ENCODE measurements around the gene SEC14L1.
"Not testable (repeated sequence)": the region's sequence is repeated elsewhere in the genome, so short reads cannot be mapped to it uniquely, and the experiment has no call there.

Gene SEC14L1

DNA sequence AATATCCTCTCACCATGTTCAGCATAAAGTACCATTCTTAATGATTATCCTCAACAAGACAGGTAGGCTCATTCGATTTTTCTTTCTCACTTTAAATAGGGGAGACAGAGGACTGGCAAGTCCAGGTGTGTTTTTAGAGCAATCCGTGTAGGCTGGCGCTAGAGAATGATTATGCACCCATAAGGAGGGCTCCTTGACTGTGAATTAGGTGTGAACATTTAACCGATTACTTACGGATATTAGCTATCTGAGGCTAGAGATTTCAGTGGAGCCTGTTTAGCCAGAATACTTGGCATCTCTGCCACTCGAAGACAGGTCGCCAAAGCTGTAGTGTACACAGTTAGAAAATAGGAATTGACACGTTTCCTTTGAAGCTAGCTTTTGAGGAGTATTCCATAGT is 1.9 kb downstream of the SEC14L1 start:
- no peak for DNase-seq

DNA sequence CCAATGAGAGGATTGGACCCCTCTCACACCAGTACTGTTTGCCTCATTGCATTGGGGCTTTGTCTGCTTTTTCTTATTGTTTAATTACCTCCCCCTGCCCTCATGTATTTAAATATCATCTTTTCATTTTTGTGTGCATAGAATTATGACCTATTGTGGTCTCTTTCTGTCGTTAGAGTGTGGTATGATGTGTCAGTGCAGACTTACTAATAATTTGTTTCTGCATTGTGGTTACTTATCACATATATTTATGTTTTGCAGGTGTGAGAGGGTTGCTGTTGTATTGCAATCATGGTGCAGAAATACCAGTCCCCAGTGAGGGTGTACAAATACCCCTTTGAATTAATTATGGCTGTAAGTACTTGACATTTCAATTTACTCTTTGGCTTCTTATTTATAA is 2.5 kb downstream of the SEC14L1 start:
- no peak for DNase-seq

GRCh38 chr17:77144227-77144626 is 3.5 kb downstream of the SEC14L1 start:
- no peak for DNase-seq

GRCh38 chr17:77145224-77145611 is 4.4 kb downstream of the SEC14L1 start:
- DNase-seq = no peak

GRCh38 chr17:77145612-77146245 is 5.0 kb downstream of the SEC14L1 start:
- no peak for DNase-seq

DNA sequence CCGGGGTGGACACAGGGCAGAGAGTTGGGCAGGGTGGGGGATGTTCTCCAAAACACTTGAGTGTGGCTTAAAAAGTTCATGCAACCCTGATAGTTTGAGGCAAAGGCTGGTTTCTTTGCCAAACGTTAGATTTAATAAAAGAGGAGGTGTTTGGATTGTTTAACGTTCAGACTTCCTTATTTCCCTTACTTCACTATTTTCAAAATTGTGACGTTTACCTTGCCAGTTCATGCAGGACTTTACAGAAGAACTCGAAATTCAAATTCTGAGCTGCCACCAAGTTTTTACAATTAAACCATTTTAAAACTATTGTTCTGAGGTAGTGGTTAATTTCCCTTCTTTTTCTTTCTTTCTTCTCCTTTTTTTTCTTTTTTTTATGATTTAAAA is 5.5 kb downstream of the SEC14L1 start:
- DNase-seq = no peak

DNA sequence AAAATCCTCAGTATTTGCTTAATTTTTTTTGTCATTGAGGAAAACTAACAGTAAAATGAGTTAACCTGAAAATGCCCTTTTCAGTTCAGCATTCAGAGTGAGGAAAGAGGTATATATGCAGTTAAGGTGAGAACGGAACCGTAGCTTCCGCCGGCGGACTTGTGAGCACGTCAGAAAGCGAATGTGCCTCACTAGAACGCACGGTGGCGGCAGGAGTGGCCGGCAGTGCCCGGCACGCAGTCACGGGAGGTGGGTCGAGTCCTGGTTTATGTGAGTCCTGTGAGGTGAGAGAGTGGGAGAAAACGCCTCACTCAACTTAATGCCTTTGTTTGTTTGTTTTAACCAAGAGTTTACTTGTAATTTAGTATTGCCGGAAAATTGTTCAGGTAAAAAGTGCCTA is 6.1 kb downstream of the SEC14L1 start:
- no peak for DNase-seq

GRCh38 chr17:77147357-77147801 is 6.6 kb downstream of the SEC14L1 start:
- DNase-seq = no peak

DNA sequence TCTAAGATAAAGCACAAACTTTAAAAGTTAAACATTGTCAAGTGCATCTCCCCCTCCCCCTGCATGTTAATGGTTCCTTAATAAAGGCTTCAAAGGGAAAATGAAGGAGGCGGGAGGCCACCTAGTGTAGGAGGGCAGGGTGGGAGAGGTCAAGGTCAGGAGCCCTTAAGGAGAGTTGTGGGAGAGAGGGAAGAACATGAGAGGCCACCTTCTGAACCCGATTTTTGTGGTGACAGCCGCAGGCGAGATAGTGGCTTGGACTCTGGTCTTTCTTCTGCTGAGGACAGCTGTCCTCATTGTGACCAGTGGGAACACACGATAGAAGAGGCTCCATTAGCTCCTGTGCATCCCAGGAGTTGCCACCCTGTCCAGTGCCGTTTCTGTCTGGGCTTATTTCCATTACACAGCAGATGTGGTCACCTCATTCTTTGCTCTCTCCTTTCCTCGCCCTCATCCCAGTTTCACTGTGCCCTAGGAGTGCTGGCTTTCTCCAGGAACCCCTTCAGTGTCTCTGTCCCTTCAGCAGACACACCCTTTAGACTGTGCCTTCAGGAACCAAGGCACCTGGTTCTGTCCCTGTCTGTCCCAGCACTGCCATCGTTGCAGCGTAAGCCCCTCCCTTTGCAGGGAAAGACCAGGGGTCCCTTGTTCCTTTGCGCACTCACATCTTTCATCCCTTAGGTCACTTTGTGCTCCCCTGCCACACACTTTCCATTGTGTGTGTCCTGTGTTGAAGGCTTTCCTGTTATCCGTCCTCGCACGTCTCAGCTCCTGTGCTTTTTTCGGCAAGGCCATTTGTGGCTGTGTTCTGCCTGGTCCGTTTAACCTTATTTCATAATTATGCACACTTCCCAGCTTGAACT is 7.5 kb downstream of the SEC14L1 start:
- DNase-seq = no peak

DNA sequence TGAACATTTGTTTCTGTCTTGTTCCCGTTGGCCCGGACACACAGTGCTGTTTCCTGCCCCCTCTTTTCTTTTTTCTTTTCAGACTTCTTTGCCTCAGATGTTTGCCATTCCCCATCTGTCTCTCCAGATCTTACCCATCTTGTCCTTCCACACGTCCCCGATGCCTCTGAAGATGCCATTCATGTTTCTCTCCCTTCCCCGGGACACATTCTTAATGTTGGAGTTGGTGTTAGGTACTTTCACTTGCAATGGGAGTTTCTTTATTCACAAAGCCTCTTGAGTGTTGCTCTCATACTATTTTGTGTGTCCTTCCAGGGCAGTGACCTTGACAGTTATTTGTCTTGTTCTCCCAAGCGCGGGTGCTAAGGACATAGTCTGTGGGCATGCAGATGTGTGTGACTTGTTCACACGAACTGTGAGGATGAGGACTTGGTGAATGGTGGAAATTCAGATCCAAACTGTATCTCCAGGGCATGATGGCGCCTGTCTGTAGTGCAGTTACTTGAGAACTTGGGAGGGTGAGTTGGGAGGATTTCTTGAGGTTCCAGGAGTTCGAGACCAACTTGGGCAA is 8.3 kb downstream of the SEC14L1 start:
- DNase-seq = no peak

- no peak for DNase-seq
Observed at GRCh38 chr17:77150196-77150595, 9.4 kb downstream of the SEC14L1 start.

- DNase-seq = no peak
Observed at GRCh38 chr17:77151186-77151585, 10.4 kb downstream of the SEC14L1 start.

- not testable (repeated sequence) for DNase-seq
Observed at GRCh38 chr17:77152056-77152455, 11.3 kb downstream of the SEC14L1 start.

- no peak for DNase-seq
Observed at GRCh38 chr17:77153472-77153871, 12.7 kb downstream of the SEC14L1 start.

- no peak for DNase-seq
Observed at GRCh38 chr17:77153999-77154586, 13.3 kb downstream of the SEC14L1 start.

DNA sequence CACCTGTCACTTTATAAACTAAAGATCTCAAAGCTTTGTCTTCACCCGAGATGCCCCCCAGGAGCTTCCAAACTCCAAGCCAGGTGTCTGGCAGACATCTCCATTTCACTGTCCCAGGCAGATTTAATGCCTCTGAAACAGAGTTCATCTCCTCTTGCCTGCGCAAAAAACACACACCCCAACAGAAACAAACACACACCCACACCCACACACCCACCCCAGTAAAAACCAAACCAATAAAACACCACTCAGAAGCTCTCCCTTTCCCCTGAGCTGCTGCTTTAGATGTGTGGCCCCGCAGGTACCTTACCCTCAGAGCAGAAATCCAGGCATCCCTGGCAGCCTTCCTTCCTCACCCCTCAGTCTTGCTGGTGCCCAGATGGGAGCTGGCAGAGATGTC is 14.4 kb downstream of the SEC14L1 start:
- DNase-seq = no peak

- not testable (repeated sequence) for DNase-seq
Observed at GRCh38 chr17:77157766-77158165, 17.0 kb downstream of the SEC14L1 start.

DNA sequence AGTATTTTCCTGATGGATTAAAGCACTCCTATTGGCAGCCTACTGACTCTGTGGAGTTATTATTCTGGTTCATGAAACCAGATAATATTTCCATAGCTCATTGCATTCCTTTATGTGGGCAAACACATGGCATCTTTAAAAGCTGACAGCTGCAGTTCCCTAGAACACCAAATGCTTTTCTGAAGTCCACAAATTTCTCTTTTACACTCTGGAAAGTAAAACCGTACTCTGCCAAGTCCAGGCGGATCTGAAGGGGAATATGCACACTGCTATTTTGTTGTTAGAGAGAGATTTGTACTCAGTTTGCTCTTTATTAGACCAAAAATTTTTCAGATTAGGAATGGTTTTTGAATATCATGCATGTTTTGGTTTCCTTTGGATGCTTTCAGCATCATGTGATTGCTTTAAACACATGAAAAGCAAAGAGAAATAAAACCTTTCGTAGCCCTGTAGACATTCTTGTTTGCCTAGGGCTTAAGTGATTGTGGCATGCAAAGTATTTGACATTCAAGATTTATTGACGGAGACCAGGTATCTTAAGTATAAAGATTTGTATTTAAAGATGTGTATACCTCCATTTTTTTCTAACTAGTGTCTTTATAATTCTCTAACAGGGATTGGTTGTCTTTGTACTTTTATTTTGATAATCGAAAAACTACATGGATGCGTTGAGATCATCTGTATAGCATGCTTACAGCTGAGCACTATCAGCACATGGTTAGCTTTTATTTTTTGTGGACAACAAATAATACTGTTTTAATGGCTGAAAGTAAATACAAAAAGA is 19.5 kb downstream of the SEC14L1 start:
- DNase-seq = no peak

- no peak for DNase-seq
Observed at GRCh38 chr17:77160875-77161530, 20.2 kb downstream of the SEC14L1 start.

GRCh38 chr17:77161953-77162352 is 21.2 kb downstream of the SEC14L1 start:
- DNase-seq = no peak

DNA sequence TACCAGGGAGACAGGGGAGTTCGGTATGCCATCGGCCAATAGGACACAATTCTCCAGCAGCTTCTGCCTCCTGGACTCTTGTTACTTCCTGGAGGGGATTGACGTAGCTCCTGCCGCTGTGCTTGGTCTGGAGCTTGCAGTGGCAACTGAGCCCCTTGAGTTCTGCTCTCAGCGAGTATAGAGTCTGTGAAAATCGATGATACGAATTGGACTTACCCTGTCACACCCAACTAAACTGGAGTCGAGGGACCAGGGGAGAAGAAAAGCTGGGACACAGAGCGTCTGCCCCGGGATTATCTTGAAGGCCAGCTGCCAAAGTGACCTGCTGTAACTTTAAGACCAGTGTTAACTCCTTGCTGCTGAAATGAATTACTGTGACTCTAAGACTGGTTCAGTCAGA is 22.2 kb downstream of the SEC14L1 start:
- DNase-seq = no peak

All from stimulated activated naive CD4-positive, alpha-beta T cell (primary cell).